HT1080 (cell line): ENCODE measurements around the gene XYLB. TPM values are rescaled to one million over a fixed set of nuclear protein-coding genes. Genes with fewer than 3 reads are reported as not detected.
"Not testable (repeated sequence)": the region's sequence is repeated elsewhere in the genome, so short reads cannot be mapped to it uniquely, and the experiment has no call there.

ENCODE experiments used
- DNase-seq: peaks from one replicate; pipeline ENCODE4 v3.0.0-alpha.2; 2015; ENCODE audit warnings: low read depth
- total RNA-seq: library from RNA; depleted of rRNA; stranded (reverse); fragments of >200 nt; shearing (Covaris generic); gene quantifications from 2 replicates; pipeline ENCODE4 v1.2.3, GENCODE V29; 2014

Gene XYLB
- total RNA-seq, 1 experiment from 2014 or later = 11.6 TPM

GRCh38 chr3:38392604-38393163, 46.1 kb downstream of the XYLB start:
- DNase-seq = no peak

GRCh38 chr3:38396239-38396638, 49.7 kb downstream of the XYLB start:
- DNase-seq = no peak

GRCh38 chr3:38396861-38397260, 50.3 kb downstream of the XYLB start:
- no peak for DNase-seq

GRCh38 chr3:38397320-38397719, 50.7 kb downstream of the XYLB start:
- no peak for DNase-seq

GRCh38 chr3:38401246-38401962, 54.8 kb downstream of the XYLB start:
- DNase-seq = no peak

- DNase-seq = peak; percentile 48
These were observed 57.7 kb downstream of the XYLB start for GRCh38 chr3:38404286-38404685.

GRCh38 chr3:38411591-38411990, 65.0 kb downstream of the XYLB start:
- DNase-seq = no peak

- DNase-seq = not testable (repeated sequence)
These were observed 74.2 kb downstream of the XYLB start for GRCh38 chr3:38420758-38421157.

GRCh38 chr3:38421679-38422336, 75.2 kb downstream of the XYLB start:
- DNase-seq = no peak

- DNase-seq = not testable (repeated sequence)
These were observed 80.3 kb downstream of the XYLB start for GRCh38 chr3:38426798-38427426.

GRCh38 chr3:38432871-38433658, 86.5 kb downstream of the XYLB start:
- DNase-seq = not testable (repeated sequence)

GRCh38 chr3:38433661-38434060, 87.1 kb downstream of the XYLB start:
- not testable (repeated sequence) for DNase-seq

- peak; percentile 74 for DNase-seq
These were observed 92.0 kb downstream of the XYLB start for GRCh38 chr3:38438436-38439069.

GRCh38 chr3:38443205-38443604, 96.6 kb downstream of the XYLB start:
- not testable (repeated sequence) for DNase-seq

- no peak for DNase-seq
These were observed 99.6 kb downstream of the XYLB start for GRCh38 chr3:38446085-38446686.

- no peak for DNase-seq
These were observed 100.2 kb downstream of the XYLB start for GRCh38 chr3:38446812-38447211.

GRCh38 chr3:38450853-38451252, 104.3 kb downstream of the XYLB start:
- DNase-seq = no peak

- peak; percentile 40 for DNase-seq
These were observed 106.7 kb downstream of the XYLB start, which contains the start of gene ACVR2B for GRCh38 chr3:38453075-38453912. ACVR2B (plus strand) TSS chr3:38453890; CDS start chr3:38454323, 433 bp downstream.

- no peak for DNase-seq
These were observed 107.3 kb downstream of the XYLB start for GRCh38 chr3:38453913-38454177.
